HG03025 (cell line): ENCODE results near the gene ATP9A.

Experiments
- ATAC-seq: cut with Tn5 transposase; IDR thresholded peaks from one replicate; pipeline ENCODE4 v1.9.1; 2021; ENCODE audit warnings: mild to moderate bottlenecking, moderate library complexity; ENCODE audit not compliant: unreplicated experiment, low FRiP score

ATP9A gene

DNA sequence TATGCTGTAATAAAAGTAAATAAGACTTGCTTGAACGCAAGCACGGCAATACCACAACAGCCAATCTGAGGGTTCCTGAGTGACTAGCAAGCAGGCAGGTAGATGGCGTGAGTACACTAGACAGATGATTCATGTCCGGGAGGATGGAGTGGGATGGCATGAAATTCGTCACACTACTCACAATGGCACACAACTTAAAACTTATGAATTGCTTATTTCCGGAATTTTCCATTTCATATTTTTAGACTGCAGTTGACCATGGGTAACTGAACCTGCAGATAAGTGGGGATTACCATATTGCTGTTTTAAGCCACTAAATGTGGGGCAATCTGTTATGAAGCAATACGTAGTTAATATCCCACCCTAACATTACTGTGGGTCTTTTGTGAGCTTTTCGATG is 132.1 kb downstream of the ATP9A start:
- ATAC-seq, result no peak

GRCh38 chr20:51635680-51636079 is 132.5 kb downstream of the ATP9A start:
- no peak for ATAC-seq

- ATAC-seq, result no peak
Measured at GRCh38 chr20:51634877-51635276, 133.3 kb downstream of the ATP9A start.

DNA sequence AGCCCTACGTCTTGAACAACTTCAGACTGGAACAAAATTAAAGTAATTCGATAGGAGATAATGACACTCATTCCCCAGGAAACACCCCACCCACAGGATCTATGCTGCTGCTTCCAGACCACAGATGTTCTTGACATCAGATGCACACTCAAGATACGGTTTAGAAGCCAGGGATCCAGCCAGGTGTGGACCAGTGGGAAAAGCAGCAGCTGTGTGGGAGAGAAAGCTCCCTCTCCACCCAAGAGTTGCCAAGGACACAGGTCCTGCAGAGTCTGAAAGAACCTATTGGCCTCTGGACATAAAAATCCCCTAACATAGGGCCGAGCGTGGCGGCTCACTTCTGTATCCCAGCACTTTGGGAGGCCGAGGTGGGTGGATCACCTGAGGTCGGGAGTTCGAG is 133.9 kb downstream of the ATP9A start:
- ATAC-seq, result no peak

- no peak for ATAC-seq
Measured at GRCh38 chr20:51633430-51633829, 134.8 kb downstream of the ATP9A start.

- ATAC-seq, result no peak
Measured at GRCh38 chr20:51631953-51632352, 136.2 kb downstream of the ATP9A start.

DNA sequence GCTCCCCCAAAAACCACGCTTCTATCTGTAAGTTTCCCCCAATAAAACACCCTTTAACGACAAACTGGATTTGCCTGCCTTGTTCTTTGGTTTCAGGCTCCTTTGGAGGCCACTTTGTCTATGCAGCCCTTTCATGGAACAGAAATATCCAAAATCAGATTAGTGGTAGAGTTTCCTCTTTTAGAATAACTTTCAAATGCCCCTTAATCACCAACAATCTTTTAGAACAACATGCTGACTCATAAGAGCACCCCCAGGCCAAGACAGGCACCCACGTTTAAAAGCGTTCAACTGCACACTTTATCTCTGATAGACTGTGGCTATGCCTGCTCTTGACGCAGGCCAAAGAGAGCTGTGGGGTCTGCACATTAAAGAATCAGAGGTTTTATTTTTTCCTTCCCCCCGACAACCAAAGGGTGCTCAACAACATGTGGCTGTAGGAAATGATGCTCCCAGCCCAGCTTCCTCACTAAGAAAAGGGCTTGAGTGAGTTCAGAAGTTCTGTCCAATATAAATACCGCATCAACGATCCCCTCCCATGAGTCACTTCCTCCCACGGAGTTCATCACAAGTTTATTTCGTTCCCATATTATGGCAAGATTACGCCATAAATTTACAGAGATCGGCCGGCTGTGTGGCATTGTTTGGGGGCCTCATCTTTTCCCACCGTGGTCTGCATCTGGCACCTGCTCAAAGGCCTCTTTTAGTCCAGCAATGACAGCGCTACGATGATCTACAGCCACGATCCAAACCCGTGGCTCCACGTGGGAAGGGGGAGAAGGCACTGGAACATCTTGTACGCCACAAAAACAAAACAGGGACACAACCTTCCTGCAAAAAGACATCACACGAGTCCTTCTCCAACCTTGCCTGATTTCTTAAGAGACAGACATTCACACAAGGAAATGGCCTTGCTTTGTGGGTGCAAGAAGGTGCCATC is 136.9 kb downstream of the ATP9A start:
- ATAC-seq, result no peak

- ATAC-seq, result no peak
Measured at GRCh38 chr20:51629399-51630058, 138.7 kb downstream of the ATP9A start.

GRCh38 chr20:51628533-51629398 is 139.4 kb downstream of the ATP9A start:
- ATAC-seq, result no peak

- no peak for ATAC-seq
Measured at GRCh38 chr20:51627586-51627985, 140.6 kb downstream of the ATP9A start.

DNA sequence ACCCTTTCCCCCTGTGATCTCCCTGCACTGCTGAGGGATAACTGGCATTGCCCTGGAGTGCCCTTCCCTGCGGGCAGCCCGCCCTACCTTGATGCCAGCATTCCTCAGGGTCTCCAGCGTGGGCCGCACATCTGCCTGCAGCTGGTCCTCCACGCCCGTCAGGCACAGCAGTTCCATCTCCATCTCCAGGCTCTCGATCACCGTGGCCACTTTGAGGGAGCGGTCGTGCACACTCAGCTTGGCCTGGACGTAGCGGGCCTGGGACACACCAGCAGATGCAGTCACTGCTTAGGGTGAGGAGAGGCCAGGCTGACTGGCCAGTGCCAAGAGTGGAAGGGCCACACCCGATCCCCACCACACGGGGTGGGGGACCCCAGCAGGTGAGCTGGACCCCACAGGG is 143.1 kb downstream of the ATP9A start:
- no peak for ATAC-seq

DNA sequence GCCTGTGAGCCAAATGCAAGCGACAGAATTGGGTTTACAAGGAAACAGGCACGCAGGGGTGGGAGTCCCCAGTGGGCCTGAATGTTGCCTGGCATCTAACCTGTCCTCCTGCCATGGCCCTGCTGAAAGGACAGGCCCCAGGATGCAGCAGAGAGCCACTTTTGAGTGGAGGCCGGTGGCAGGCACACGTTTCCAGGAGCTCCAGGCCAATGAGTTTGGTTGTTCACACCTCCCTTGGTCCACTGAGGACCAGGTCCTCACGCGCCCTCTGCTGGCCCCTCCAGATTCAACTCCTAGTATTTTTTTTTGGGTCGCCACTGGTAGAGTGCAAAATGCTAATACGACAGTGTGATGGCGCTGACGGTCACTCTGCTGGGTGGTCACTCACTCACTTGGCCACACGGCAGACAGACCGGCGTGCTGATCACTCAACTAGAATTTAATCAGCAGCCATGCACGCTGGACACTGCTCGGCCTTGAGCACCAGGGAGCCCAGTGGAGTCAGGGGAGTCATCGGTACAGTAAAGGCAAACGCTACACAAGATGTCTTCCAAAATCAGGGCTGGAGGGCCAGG is 143.9 kb downstream of the ATP9A start:
- no peak for ATAC-seq

- ATAC-seq, result no peak
Measured at GRCh38 chr20:51623255-51623654, 144.9 kb downstream of the ATP9A start.

DNA sequence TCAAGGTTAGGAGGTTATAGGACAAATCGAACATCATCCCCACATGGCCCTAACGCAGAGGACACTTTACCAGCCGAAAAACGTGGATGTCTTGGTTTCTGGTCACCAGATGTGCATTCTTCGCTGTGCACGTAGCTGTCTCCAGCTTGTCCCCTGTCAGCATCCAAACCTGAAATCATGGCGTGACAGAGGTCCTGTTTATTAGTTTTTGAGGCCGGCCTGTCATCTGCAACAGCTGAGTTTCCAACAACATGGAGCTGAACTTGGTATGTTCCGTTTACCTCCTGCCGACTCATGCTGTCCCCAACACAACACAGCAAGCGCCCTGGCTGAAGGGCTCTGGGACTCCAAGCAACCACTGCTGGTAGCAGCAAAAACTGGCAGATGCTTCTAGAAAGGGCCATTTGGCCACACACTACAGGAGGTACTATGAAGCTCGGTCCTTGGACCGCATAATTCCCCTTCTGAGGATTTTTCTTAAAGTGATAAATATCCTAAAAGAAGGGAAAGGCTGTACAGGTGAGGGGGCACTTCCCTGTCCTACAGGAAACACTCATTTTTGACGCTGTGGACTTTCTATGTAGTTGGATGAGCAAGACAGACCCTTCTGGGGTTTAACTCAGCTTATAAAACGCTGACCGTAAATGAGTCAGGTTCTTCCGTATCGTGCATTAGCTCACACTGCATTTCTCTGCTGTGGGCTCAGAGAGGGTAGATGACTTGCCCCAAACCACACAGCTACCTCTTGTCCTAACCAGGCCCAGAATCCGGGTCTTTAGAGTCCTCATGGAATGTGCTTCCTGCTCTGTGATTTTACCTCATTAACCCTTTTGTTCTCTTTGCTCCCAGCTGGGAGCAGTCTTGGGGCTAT is 146.0 kb downstream of the ATP9A start:
- no peak for ATAC-seq

- no peak for ATAC-seq
Measured at GRCh38 chr20:51620432-51620831, 147.8 kb downstream of the ATP9A start.

DNA sequence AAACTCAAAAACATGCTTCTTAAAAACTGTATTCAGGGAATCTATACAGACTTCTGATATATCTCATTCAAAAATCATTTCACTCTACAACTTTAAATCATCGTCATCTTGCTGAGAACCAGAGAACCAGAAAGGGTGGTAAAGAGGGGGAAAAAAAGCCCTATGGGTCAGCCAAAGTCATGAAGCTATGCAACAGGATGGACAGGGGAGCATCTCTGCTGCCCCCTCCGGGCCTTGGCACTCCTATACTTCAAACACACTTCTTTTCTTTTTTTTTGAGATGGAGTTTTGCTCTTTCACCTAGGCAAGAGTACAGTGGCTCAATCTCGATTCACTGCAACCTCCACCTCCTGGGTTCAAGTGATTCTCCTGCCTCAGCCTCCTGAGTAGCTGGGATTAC is 152.1 kb downstream of the ATP9A start:
- no peak for ATAC-seq

DNA sequence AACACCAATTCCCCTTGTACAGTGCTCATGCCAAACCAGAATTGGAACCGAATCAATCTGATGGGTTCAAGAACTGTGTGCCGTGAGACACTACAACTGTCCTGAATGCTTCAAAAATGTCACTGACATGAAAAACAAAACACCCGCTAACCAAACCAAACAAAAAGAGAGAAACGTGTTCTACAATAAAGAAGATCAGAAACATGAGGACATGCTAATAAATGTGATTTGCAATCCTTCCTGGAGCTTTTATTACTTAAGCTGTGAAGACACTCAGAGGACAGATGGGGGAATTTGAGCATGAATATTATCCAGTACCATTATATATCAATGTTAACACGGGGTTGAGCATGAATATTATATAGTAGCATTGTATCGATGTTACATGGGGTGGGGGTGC is 153.5 kb downstream of the ATP9A start:
- no peak for ATAC-seq

- ATAC-seq, result no peak
Measured at GRCh38 chr20:51613580-51613979, 154.6 kb downstream of the ATP9A start.

- ATAC-seq, result no peak
Measured at GRCh38 chr20:51612896-51613295, 155.3 kb downstream of the ATP9A start.

DNA sequence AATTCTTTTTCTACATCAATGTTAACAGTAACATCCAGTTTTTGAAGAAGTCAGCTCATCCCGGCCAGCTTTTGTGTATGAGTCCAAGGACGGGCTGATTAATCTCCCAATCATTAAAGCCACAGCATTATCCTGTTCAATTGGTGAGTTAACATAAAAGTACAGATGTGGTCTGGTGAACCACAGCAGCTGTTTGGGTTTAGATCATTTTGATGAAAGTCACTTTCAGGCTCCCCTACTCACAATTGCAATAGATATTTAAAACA is 156.6 kb downstream of the ATP9A start:
- no peak for ATAC-seq
